ENCODE measurements around the gene RNF208.

- TF ChIP-seq CTCF (IDR thresholded peaks at IDR 0.05; ENCODE audit: extremely low read depth in 1 of 2, insufficient read depth in 1 of 2, low read depth in 1 of 2, low read length in 2 of 2) (no peak), POLR2A (IDR thresholded peaks at IDR 0.05; ENCODE audit: low read depth, low read length) (no peak), EZH2 (IDR thresholded peaks at IDR 0.05; ENCODE audit: borderline replicate concordance, low read depth, low read length, severe bottlenecking) (no peak), POLR2AphosphoS5 (IDR thresholded peaks at IDR 0.05; ENCODE audit: insufficient read depth, low read depth, low read length) (no peak), MAX (IDR thresholded peaks at IDR 0.05; ENCODE audit: insufficient read depth, insufficient read length) (no peak), GATA2 (IDR thresholded peaks at IDR 0.05; ENCODE audit: insufficient read depth, insufficient read length, low read depth, low read length) (no peak), MYC (IDR thresholded peaks at IDR 0.05; ENCODE audit: low read depth, low read length) (no peak)
Measured at GRCh38 chr9:137247135-137247915, 25.3 kb upstream of the RNF208 start.

All from endothelial cell of umbilical vein (primary cell).